ENCODE measurements around the gene CDH4.

GRCh38 chr20:61292821-61293612, 41.0 kb downstream of the CDH4 start:
- TF ChIP-seq POLR2A (IDR thresholded peaks at IDR 0.05; ENCODE audit: low read length) (no peak), GATA1 (IDR thresholded peaks at IDR 0.05; ENCODE audit: low read depth, low read length) (no peak)
